K562 (cell line): ENCODE measurements around the gene CEP295NL. TPM values are rescaled to one million over a fixed set of nuclear protein-coding genes. Genes with fewer than 3 reads are reported as not detected.

ENCODE experiments used
- ATF7 ChIP-seq: fragments of 450-650 bp; IDR thresholded peaks from 2 replicates; pipeline ENCODE4 v1.7.1; 2014; ENCODE audit warnings: mild to moderate bottlenecking, moderate library complexity
- CBFA2T3 ChIP-seq: fragments of 450-650 bp; IDR thresholded peaks from 2 replicates; pipeline ENCODE4 v1.6.1; 2017
- CCNT2 ChIP-seq: IDR thresholded peaks from 2 replicates; pipeline ENCODE4 v1.6.1; 2011; ENCODE audit warnings: borderline replicate concordance, low read depth, mild to moderate bottlenecking, moderate library complexity, mixed read lengths, low read length; ENCODE audit not compliant: insufficient read length; ENCODE audit errors: extremely low read depth
- CTBP1 ChIP-seq: fragments of 450-650 bp; IDR thresholded peaks from 2 replicates; pipeline ENCODE4 v1.6.1; 2016; ENCODE audit warnings: borderline replicate concordance
- ETV5 ChIP-seq: sonication (generic); formaldehyde crosslinking; IDR thresholded peaks from 2 replicates; pipeline ENCODE4 v1.4.0; 2020; ENCODE audit warnings: low read depth, mild to moderate bottlenecking, missing genetic modification reagents
- FOXM1 ChIP-seq, 2 experiments: fragments of 450-650 bp in 1 of 2; sonication (generic) in 1 of 2; formaldehyde crosslinking in 1 of 2; IDR thresholded peaks; 2 replicates each; pipeline versions ENCODE4 v1.6.1 to v1.9.0; 2017 to 2022; ENCODE audit warnings: low read depth in 2 of 2, mild to moderate bottlenecking in 2 of 2, missing genetic modification reagents in 1 of 2, moderate library complexity in 1 of 2
- GABPB1 ChIP-seq: sonication (generic); formaldehyde crosslinking; IDR thresholded peaks from 2 replicates; pipeline ENCODE4 v1.8.0; 2022; ENCODE audit warnings: mild to moderate bottlenecking, missing genetic modification reagents
- HDAC1 ChIP-seq, 2 experiments: fragments of 450-650 bp; IDR thresholded peaks; 2 replicates each; pipeline ENCODE4 v1.6.1; 2016 to 2017; ENCODE audit warnings: inconsistent platforms in 1 of 2, mild to moderate bottlenecking in 1 of 2, moderate library complexity in 1 of 2
- KLF16 ChIP-seq: IDR thresholded peaks from 2 replicates; pipeline ENCODE4 v1.6.1; 2016; ENCODE audit warnings: antibody characterized with exemption
- MEIS2 ChIP-seq: fragments of 450-650 bp; IDR thresholded peaks from 2 replicates; pipeline ENCODE4 v1.6.1; 2014; ENCODE audit warnings: mild to moderate bottlenecking; ENCODE audit not compliant: partially characterized antibody
- RBBP5 ChIP-seq: fragments of 200-600 bp; sonication (generic); IDR thresholded peaks from 2 replicates; pipeline ENCODE4 v1.6.1; 2012; ENCODE audit warnings: borderline replicate concordance, mild to moderate bottlenecking, low read length, control low read depth, inconsistent platforms; ENCODE audit not compliant: insufficient read depth, poor library complexity, severe bottlenecking
- RCOR1 ChIP-seq, 2 experiments: IDR thresholded peaks; 2 replicates each; pipeline ENCODE4 v1.6.1; 2012; ENCODE audit warnings: low read depth in 2 of 2, low read length in 2 of 2, borderline replicate concordance in 1 of 2, improper control_type of control experiment in 1 of 2
- SMAD4 ChIP-seq: fragments of 250-450 bp; sonication (Bioruptor Pico); conservative IDR thresholded peaks from 2 replicates; pipeline ENCODE4 v1.8.0; 2021; ENCODE audit warnings: inconsistent platforms, mild to moderate bottlenecking, moderate library complexity
- SOX6 ChIP-seq: fragments of 450-650 bp; IDR thresholded peaks from 2 replicates; pipeline ENCODE4 v1.6.1; 2014; ENCODE audit warnings: mild to moderate bottlenecking
- SP1 ChIP-seq: sonication (generic); formaldehyde crosslinking; IDR thresholded peaks from 2 replicates; pipeline ENCODE4 v1.8.1; 2022; ENCODE audit warnings: mild to moderate bottlenecking, missing genetic modification reagents
- TAF9B ChIP-seq: fragments of 450-650 bp; IDR thresholded peaks from 2 replicates; pipeline ENCODE4 v1.6.1; 2018; ENCODE audit warnings: mild to moderate bottlenecking; ENCODE audit not compliant: partially characterized antibody
- TAL1 ChIP-seq: fragments of 450-650 bp; IDR thresholded peaks from 2 replicates; pipeline ENCODE4 v1.6.1; 2016; ENCODE audit warnings: mild to moderate bottlenecking
- TCF3 ChIP-seq: sonication (generic); formaldehyde crosslinking; IDR thresholded peaks from 2 replicates; pipeline ENCODE4 v1.4.0; 2020; ENCODE audit warnings: mild to moderate bottlenecking, missing genetic modification reagents
- ZFP30 ChIP-seq: fragments of 250-450 bp; sonication (Bioruptor Pico); IDR thresholded peaks from 2 replicates; pipeline ENCODE4 v1.8.0; 2022; ENCODE audit warnings: moderate library complexity, mild to moderate bottlenecking, inconsistent platforms, borderline replicate concordance
- ZFP36 ChIP-seq: fragments of 150-350 bp; IDR thresholded peaks from 2 replicates; pipeline ENCODE4 v1.6.1; 2018; ENCODE audit warnings: low read length, low read depth; ENCODE audit not compliant: partially characterized antibody
- polyA plus RNA-seq, 8 experiments: library from polyadenylated mRNA; depleted of rRNA in 4 of 8; stranded (reverse) in 5 of 8; unstranded in 3 of 8; fragments of >200 nt; fragmentation: Nextera tagmentation in 2 of 8; fragmentation: Illumina TruSeq in 1 of 8; extraction: Ambion mirVana in 2 of 8; extraction: Trizol in 1 of 8; gene quantifications; 2 replicates each; pipeline versions ENCODE4 v1.2.1 to v1.2.3, GENCODE V29; 2011 to 2014; ENCODE audit warnings: inconsistent platforms in 1 of 8, missing spikeins in 1 of 8
- total RNA-seq, 7 experiments: library from RNA; depleted of rRNA in 6 of 7; stranded (reverse); fragments of >200 nt in 6 of 7; fragmentation: Illumina TruSeq in 2 of 7; extraction: Trizol in 2 of 7; gene quantifications; 2 replicates each; pipeline versions ENCODE4 v1.2.1 to v1.2.3, GENCODE V29; 2011 to 2021; ENCODE audit warnings: low replicate concordance in 1 of 7
- TF ChIP-seq, protein P1 (sequence below), 2 experiments: fragments of 150-350 bp in 1 of 2; IDR thresholded peaks; 2 replicates each; pipeline ENCODE4 v1.6.1; 2012 to 2016; ENCODE audit warnings: low read depth in 2 of 2, low read length in 2 of 2, mild to moderate bottlenecking in 1 of 2, moderate library complexity in 1 of 2
- TF ChIP-seq, protein P2 (sequence below): fragments of 450-650 bp; IDR thresholded peaks from 2 replicates; pipeline ENCODE4 v1.6.1; 2018; ENCODE audit not compliant: partially characterized antibody

CEP295NL gene
- total and polyA plus RNA-seq, 9 of the 15 experiments (the other 6 are each of a cell fraction or from before 2014, with no cell fraction given), result not detected

DNA sequence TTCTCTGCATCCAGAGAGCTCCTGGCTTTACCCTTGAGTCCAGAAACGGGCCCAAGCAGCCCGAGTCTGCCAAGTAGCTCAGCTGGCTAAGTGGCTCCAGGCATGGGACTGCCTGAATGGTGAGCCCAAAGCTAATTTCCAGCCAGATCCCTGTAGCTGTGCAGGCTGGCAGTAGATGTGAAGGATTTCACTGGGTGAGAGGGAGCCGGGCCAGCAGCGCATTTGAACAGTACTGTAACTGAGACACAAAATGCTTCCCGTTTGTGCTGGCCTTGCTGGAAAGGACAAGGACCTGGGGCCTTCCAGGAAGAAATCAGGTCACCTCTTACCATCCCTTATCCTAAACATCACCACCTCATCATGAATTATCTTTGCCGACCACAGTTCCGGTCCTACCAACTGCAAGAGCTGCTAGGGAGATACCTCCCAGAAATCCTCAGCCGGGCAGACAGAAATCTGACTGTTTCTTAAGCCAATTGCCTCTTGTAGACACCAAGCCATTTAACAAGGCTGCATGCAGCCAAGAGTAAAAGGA is 18.5 kb upstream of the CEP295NL start (continued):
- peak; percentile 94 for TF ChIP-seq SMAD4 (CRISPR knock-in tag)
- TF ChIP-seq CTBP1, result peak; percentile 94
- peak; percentile 60; the same call in 1 of the 2 replicates for TF ChIP-seq SOX6
- peak in 1 of 2 experiments; percentile 79; a peak in 2 of 4 replicates for TF ChIP-seq HDAC1 (IDR thresholded peaks at IDR 0.05)
- TF ChIP-seq RBBP5, result no peak
- peak; percentile 54 for TF ChIP-seq MEIS2
- TF ChIP-seq ETV5 (CRISPR knock-in tag), result peak; percentile 56; the same call in 1 of the 2 replicates
- TF ChIP-seq, protein P1, sequence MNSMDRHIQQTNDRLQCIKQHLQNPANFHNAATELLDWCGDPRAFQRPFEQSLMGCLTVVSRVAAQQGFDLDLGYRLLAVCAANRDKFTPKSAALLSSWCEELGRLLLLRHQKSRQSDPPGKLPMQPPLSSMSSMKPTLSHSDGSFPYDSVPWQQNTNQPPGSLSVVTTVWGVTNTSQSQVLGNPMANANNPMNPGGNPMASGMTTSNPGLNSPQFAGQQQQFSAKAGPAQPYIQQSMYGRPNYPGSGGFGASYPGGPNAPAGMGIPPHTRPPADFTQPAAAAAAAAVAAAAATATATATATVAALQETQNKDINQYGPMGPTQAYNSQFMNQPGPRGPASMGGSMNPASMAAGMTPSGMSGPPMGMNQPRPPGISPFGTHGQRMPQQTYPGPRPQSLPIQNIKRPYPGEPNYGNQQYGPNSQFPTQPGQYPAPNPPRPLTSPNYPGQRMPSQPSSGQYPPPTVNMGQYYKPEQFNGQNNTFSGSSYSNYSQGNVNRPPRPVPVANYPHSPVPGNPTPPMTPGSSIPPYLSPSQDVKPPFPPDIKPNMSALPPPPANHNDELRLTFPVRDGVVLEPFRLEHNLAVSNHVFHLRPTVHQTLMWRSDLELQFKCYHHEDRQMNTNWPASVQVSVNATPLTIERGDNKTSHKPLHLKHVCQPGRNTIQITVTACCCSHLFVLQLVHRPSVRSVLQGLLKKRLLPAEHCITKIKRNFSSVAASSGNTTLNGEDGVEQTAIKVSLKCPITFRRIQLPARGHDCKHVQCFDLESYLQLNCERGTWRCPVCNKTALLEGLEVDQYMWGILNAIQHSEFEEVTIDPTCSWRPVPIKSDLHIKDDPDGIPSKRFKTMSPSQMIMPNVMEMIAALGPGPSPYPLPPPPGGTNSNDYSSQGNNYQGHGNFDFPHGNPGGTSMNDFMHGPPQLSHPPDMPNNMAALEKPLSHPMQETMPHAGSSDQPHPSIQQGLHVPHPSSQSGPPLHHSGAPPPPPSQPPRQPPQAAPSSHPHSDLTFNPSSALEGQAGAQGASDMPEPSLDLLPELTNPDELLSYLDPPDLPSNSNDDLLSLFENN (IDR thresholded peaks at IDR 0.05; ENCODE audit: low read depth in 2 of 2, low read length in 2 of 2), result no peak
- TF ChIP-seq ZFP36, result no peak
- TF ChIP-seq KLF16, result peak; percentile 29; the same call in 1 of the 2 replicates
- 0 out of 2 replicates have a peak, but pooled peaks have one; percentile 19 for TF ChIP-seq GABPB1 (CRISPR knock-in tag)
- TF ChIP-seq SP1 (CRISPR knock-in tag), result no peak
- peak; percentile 80 for TF ChIP-seq TCF3 (CRISPR knock-in tag)
- no peak for TF ChIP-seq TAF9B
- TF ChIP-seq FOXM1 (IDR thresholded peaks at IDR 0.05; ENCODE audit: low read depth), result peak; percentile 44; the same call in 1 of the 2 replicates
- TF ChIP-seq FOXM1 (CRISPR knock-in tag; IDR thresholded peaks at IDR 0.05; ENCODE audit: low read depth), result no peak
- TF ChIP-seq, protein P2, sequence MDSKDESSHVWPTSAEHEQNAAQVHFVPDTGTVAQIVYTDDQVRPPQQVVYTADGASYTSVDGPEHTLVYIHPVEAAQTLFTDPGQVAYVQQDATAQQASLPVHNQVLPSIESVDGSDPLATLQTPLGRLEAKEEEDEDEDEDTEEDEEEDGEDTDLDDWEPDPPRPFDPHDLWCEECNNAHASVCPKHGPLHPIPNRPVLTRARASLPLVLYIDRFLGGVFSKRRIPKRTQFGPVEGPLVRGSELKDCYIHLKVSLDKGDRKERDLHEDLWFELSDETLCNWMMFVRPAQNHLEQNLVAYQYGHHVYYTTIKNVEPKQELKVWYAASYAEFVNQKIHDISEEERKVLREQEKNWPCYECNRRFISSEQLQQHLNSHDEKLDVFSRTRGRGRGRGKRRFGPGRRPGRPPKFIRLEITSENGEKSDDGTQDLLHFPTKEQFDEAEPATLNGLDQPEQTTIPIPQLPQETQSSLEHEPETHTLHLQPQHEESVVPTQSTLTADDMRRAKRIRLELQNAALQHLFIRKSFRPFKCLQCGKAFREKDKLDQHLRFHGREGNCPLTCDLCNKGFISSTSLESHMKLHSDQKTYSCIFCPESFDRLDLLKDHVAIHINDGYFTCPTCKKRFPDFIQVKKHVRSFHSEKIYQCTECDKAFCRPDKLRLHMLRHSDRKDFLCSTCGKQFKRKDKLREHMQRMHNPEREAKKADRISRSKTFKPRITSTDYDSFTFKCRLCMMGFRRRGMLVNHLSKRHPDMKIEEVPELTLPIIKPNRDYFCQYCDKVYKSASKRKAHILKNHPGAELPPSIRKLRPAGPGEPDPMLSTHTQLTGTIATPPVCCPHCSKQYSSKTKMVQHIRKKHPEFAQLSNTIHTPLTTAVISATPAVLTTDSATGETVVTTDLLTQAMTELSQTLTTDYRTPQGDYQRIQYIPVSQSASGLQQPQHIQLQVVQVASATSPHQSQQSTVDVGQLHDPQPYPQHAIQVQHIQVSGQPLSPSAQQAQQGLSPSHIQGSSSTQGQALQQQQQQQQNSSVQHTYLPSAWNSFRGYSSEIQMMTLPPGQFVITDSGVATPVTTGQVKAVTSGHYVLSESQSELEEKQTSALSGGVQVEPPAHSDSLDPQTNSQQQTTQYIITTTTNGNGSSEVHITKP, result peak; percentile 74
- peak; percentile 39 for TF ChIP-seq CCNT2
- 0 out of 2 replicates have a peak, but pooled peaks have one; percentile 37 for TF ChIP-seq ATF7
- TF ChIP-seq RCOR1 (IDR thresholded peaks at IDR 0.05; ENCODE audit: borderline replicate concordance in 1 of 2, low read depth in 2 of 2, low read length in 2 of 2), result peak; percentile 41 to 98; a peak in 3 of 4 replicates
- peak; percentile 85 for TF ChIP-seq TAL1
- no peak for TF ChIP-seq ZFP30 (CRISPR knock-in tag)
- TF ChIP-seq CBFA2T3, result peak; percentile 84
